ENCODE data around the gene ITGB5. TPM values are rescaled to one million over a fixed set of nuclear protein-coding genes. Genes with fewer than 3 reads are reported as not detected.
A peak's percentile ranks its signal among the peaks of the same experiment; 100 is the strongest.

Gene ITGB5
- polyA plus RNA-seq, 2 of the 4 experiments (the other 2 are of a cell fraction), result 201 to 260 TPM

- DNase-seq (ENCODE audit: low read depth in 1 of 2, low spot score in 1 of 2) (peak in 1 of 2 experiments; percentile 14), ATAC-seq (no peak), FAIRE-seq (no peak)
- Histone ChIP-seq H3K4me2 (no peak within 1 kb of the TSS), H3K4me3 (no peak within 1 kb of the TSS), H3K4me1 (no peaks in the 10 kb centered on the region), H3K27ac (no peak within 1 kb of the TSS), H3K9me3 (no peaks in the 10 kb centered on the region)
- ChIA-PET POLR2A (no interaction called here), CTCF (interaction anchor here (0.8 to 3.0 kb wide), 6 partner anchors 9 to 502 kb away, joined by 3 to 11 read pairs (median 4); no protein-coding TSS in a partner anchor)
- WGBS (ENCODE audit: missing lambda C conversion rate), result 76% methylated on average over 5 of the region's 5 CpGs
- TF ChIP-seq SMC3 (IDR thresholded peaks at IDR 0.05) (no peak), KDM1A (IDR thresholded peaks at IDR 0.05; ENCODE audit: low read depth) (no peak), PBX3 (IDR thresholded peaks at IDR 0.05) (no peak)
These were observed 47.4 kb upstream of the ITGB5 start, which contains the start of gene MUC13 for GRCh38 chr3:124934577-124934976. Gene MUC13, minus strand, starts transcription at chr3:124934751. Its CDS starts 39 bp downstream, at chr3:124934712.

- Histone ChIP-seq H3K4me3 (no peak overlapping the region), H3K4me1 (peaks cover 13% of the 10 kb centered on the region; the same call in 1 of the 3 replicates), H3K27ac (peak overlapping the region; percentile 33 to 69; a peak in 3 of 6 replicates), H3K4me2 (no peak overlapping the region), H3K9me3 (no peaks in the 10 kb centered on the region)
- TF ChIP-seq CTCF (IDR thresholded peaks at IDR 0.05), result peak; percentile 93
- TF ChIP-seq SMC3 (IDR thresholded peaks at IDR 0.05), result peak; percentile 87
- no peak for TF ChIP-seq GATA3 (IDR thresholded peaks at IDR 0.05; ENCODE audit: borderline replicate concordance)
- peak; percentile 82 to 86 for TF ChIP-seq RAD21 (conservative IDR thresholded peaks at IDR 0.05 in 1 of 2, IDR thresholded peaks at IDR 0.05 in 1 of 2)
- no peak for TF ChIP-seq TFCP2L1 (CRISPR knock-in tag; IDR thresholded peaks at IDR 0.05)
- ATAC-seq (peak; percentile 77 to 92; a peak in 5 of 6 replicates), FAIRE-seq (peak; percentile 61), DNase-seq (ENCODE audit: low read depth in 1 of 2, low spot score in 1 of 2) (peak; percentile 38 to 73)
- CTCF ChIA-PET, result interaction anchor here (0.6 to 3.4 kb wide), 25 partner anchors 8 to 662 kb away, joined by 3 to 22 read pairs (median 5); no protein-coding TSS in a partner anchor
- POLR2A ChIA-PET, result no interaction called here
- 18% methylated on average over 4 of the region's 4 CpGs for WGBS (ENCODE audit: missing lambda C conversion rate)
These were observed 41.4 kb upstream of the ITGB5 start for GRCh38 chr3:124928333-124929202.

- Histone ChIP-seq H3K4me2 (no peak overlapping the region), H3K4me3 (no peak overlapping the region), H3K27ac (no peak overlapping the region), H3K4me1 (peaks cover 13% of the 10 kb centered on the region; the same call in 1 of the 3 replicates), H3K9me3 (no peaks in the 10 kb centered on the region)
- TF ChIP-seq ZFP36 (IDR thresholded peaks at IDR 0.05; ENCODE audit: borderline replicate concordance, partially characterized antibody) (no peak), NFE2L2 (conservative IDR thresholded peaks at IDR 0.05; ENCODE audit: low read length) (no peak), MAZ (IDR thresholded peaks at IDR 0.05; ENCODE audit: borderline replicate concordance, low read depth, low read length) (no peak), BCL3 (IDR thresholded peaks at IDR 0.05) (no peak), RCOR1 (IDR thresholded peaks at IDR 0.05; ENCODE audit: low read depth, low read length) (no peak), MYC (IDR thresholded peaks at IDR 0.05; ENCODE audit: borderline replicate concordance, low read length) (no peak), HOXB13 (CRISPR knock-in tag; IDR thresholded peaks at IDR 0.05; ENCODE audit: low read depth) (no peak), CHD2 (IDR thresholded peaks at IDR 0.05; ENCODE audit: low read length, partially characterized antibody) (no peak)
- DNase-seq (ENCODE audit: low read depth in 1 of 2, low spot score in 1 of 2) (no peak), ATAC-seq (no peak), FAIRE-seq (no peak)
- CTCF ChIA-PET, result interaction anchor here (0.6 to 3.4 kb wide), 23 partner anchors 9 to 663 kb away, joined by 3 to 22 read pairs (median 4); no protein-coding TSS in a partner anchor
- POLR2A ChIA-PET, result no interaction called here
- 88% methylated on average over 2 of the region's 2 CpGs for WGBS (ENCODE audit: missing lambda C conversion rate)
These were observed 40.4 kb upstream of the ITGB5 start for GRCh38 chr3:124927574-124928045.
